Measurements from ENCODE around the gene SLC9A9.

DNA sequence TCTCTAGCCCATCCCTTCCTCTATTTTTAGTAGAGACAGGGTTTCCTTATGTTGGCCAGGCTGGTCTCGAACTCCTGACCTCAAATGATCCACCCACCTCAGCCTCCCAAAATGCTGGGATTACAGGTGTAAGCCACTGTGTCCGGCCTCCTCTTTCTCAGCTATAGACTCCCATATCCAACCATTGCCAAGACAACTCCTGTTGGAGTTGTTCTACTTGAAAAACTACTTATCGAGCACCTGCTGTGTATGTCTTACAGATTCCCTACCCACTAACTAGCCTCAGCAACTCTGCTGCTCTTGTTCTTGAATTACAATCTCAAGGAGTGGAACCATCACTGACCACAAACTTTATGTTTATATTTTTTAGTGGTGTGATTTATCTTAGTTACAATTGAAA, 186.6 kb downstream of the SLC9A9 start:
- TF ChIP-seq, protein P1, sequence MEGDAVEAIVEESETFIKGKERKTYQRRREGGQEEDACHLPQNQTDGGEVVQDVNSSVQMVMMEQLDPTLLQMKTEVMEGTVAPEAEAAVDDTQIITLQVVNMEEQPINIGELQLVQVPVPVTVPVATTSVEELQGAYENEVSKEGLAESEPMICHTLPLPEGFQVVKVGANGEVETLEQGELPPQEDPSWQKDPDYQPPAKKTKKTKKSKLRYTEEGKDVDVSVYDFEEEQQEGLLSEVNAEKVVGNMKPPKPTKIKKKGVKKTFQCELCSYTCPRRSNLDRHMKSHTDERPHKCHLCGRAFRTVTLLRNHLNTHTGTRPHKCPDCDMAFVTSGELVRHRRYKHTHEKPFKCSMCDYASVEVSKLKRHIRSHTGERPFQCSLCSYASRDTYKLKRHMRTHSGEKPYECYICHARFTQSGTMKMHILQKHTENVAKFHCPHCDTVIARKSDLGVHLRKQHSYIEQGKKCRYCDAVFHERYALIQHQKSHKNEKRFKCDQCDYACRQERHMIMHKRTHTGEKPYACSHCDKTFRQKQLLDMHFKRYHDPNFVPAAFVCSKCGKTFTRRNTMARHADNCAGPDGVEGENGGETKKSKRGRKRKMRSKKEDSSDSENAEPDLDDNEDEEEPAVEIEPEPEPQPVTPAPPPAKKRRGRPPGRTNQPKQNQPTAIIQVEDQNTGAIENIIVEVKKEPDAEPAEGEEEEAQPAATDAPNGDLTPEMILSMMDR (IDR thresholded peaks at IDR 0.05 in 8 of 11, conservative IDR thresholded peaks at IDR 0.05 in 3 of 11), result no peak
- no peak for TF ChIP-seq POLR2A (IDR thresholded peaks at IDR 0.05)
